Amniotic epithelial cell (primary cell): ENCODE data around the gene ACAP3.

Source experiments
- DNase-seq: peaks from one replicate; pipeline ENCODE4 v3.0.0-alpha.2; 2010; ENCODE audit warnings: low read depth

The ACAP3 gene

GRCh38 chr1:1299686-1300351 lies 7.9 kb downstream of the ACAP3 start:
- no peak for DNase-seq

- DNase-seq = peak; percentile 15
These were observed 8.7 kb downstream of the ACAP3 start for GRCh38 chr1:1298861-1299685.

GRCh38 chr1:1297802-1298424 lies 9.8 kb downstream of the ACAP3 start:
- DNase-seq = no peak

GRCh38 chr1:1296070-1297061 lies 11.4 kb downstream of the ACAP3 start:
- no peak for DNase-seq

- DNase-seq = no peak
These were observed 12.4 kb downstream of the ACAP3 start for GRCh38 chr1:1295154-1295923.

GRCh38 chr1:1294250-1294890 lies 13.4 kb downstream of the ACAP3 start:
- DNase-seq = no peak

GRCh38 chr1:1293263-1294249 lies 14.2 kb downstream of the ACAP3 start:
- DNase-seq = no peak

GRCh38 chr1:1292851-1293250 lies 14.9 kb downstream of the ACAP3 start:
- no peak for DNase-seq

- DNase-seq = no peak
These were observed 15.3 kb downstream of the ACAP3 start for GRCh38 chr1:1292442-1292779.

GRCh38 chr1:1291548-1292441 lies 15.9 kb downstream of the ACAP3 start:
- DNase-seq = peak; percentile 62

GRCh38 chr1:1291023-1291528 lies 16.7 kb downstream of the ACAP3 start:
- no peak for DNase-seq

- peak; percentile 20 for DNase-seq
These were observed 17.4 kb downstream of the ACAP3 start for GRCh38 chr1:1290238-1290731.

- DNase-seq = no peak
These were observed 20.2 kb downstream of the ACAP3 start for GRCh38 chr1:1287288-1288110.

GRCh38 chr1:1286313-1287261 lies 21.1 kb downstream of the ACAP3 start:
- no peak for DNase-seq

GRCh38 chr1:1285611-1286311 lies 22.0 kb downstream of the ACAP3 start:
- no peak for DNase-seq
